OCI-LY1 (cell line): ENCODE measurements around the gene SLC46A1.

Experiments used
- H2AFZ ChIP-seq: fragments of 200-600 bp; sonication (generic), shearing (Covaris generic); 2 replicates; pipeline ENCODE4 v1.6.0; 2014; ENCODE audit warnings: antibody characterized with exemption, mild to moderate bottlenecking, low read length
- H3F3A ChIP-seq: fragments of 200-600 bp; sonication (generic), shearing (Covaris generic); 2 replicates; pipeline ENCODE4 v1.6.0; 2014; ENCODE audit warnings: mild to moderate bottlenecking, antibody characterized with exemption, low read length, moderate library complexity; ENCODE audit not compliant: insufficient read depth
- H3K27ac ChIP-seq: fragments of 200-600 bp; sonication (generic); 2 replicates; pipeline ENCODE4 v1.5.1; 2014; ENCODE audit warnings: low read length, mixed run types, mild to moderate bottlenecking, low read depth; ENCODE audit not compliant: poor library complexity, severe bottlenecking
- H3K27me3 ChIP-seq: fragments of 200-600 bp; sonication (generic); 2 replicates; pipeline ENCODE4 v1.6.0; 2014; ENCODE audit warnings: antibody characterized with exemption, mild to moderate bottlenecking, low read length, moderate library complexity; ENCODE audit not compliant: insufficient read depth
- H3K36me3 ChIP-seq: fragments of 200-600 bp; sonication (generic); 2 replicates; pipeline ENCODE4 v1.6.1; 2014; ENCODE audit warnings: mild to moderate bottlenecking, antibody characterized with exemption, low read length, moderate library complexity, mixed read lengths; ENCODE audit not compliant: insufficient read depth
- H3K4me1 ChIP-seq: fragments of 200-600 bp; sonication (generic); 2 replicates; pipeline ENCODE4 v1.5.1; 2014; ENCODE audit warnings: mild to moderate bottlenecking, low read length, moderate library complexity; ENCODE audit not compliant: insufficient read depth, severe bottlenecking
- H3K4me2 ChIP-seq: fragments of 200-600 bp; sonication (generic), shearing (Covaris generic); 2 replicates; pipeline ENCODE4 v1.6.1; 2014; ENCODE audit warnings: low read length
- H3K4me3 ChIP-seq: fragments of 200-600 bp; sonication (generic); 2 replicates; pipeline ENCODE4 v1.5.1; 2014; ENCODE audit warnings: low read length, low read depth, mild to moderate bottlenecking, mixed read lengths; ENCODE audit not compliant: poor library complexity, severe bottlenecking
- H3K79me2 ChIP-seq: fragments of 200-600 bp; shearing (Covaris generic); 2 replicates; pipeline ENCODE4 v1.6.1; 2016; ENCODE audit warnings: mixed run types, low read length, mixed read lengths; ENCODE audit not compliant: insufficient read depth
- H3K9ac ChIP-seq: fragments of 200-600 bp; sonication (generic), shearing (Covaris generic); 2 replicates; pipeline ENCODE4 v1.6.1; 2014; ENCODE audit warnings: mild to moderate bottlenecking, low read length, mixed read lengths
- H3K9me2 ChIP-seq: fragments of 200-600 bp; sonication (generic), shearing (Covaris generic); 2 replicates; pipeline ENCODE4 v1.6.1; 2014; ENCODE audit warnings: low read depth, mild to moderate bottlenecking, low read length, mixed read lengths
- H3K9me3 ChIP-seq: fragments of 200-600 bp; shearing (Covaris generic); 2 replicates; pipeline ENCODE4 v1.6.1; 2014; ENCODE audit warnings: low read length, mixed read lengths
- H4K20me1 ChIP-seq: fragments of 200-600 bp; sonication (generic), shearing (Covaris generic); 2 replicates; pipeline ENCODE4 v1.6.0; 2016; ENCODE audit warnings: mild to moderate bottlenecking, low read length; ENCODE audit not compliant: insufficient read depth
- EZH2 ChIP-seq: fragments of 200-600 bp; sonication (generic), shearing (Covaris generic); IDR thresholded peaks from 2 replicates; pipeline ENCODE4 v1.8.0; 2017; ENCODE audit warnings: borderline replicate concordance, mixed run types, mild to moderate bottlenecking, antibody characterized with exemption, low read length, moderate library complexity, mixed read lengths
- TF ChIP-seq, protein P1 (sequence below): fragments of 200-600 bp; sonication (generic), shearing (Covaris generic); IDR thresholded peaks from 2 replicates; pipeline ENCODE4 v1.5.1; 2017; ENCODE audit warnings: mild to moderate bottlenecking, antibody characterized with exemption, low read length, moderate library complexity, mixed read lengths

The SLC46A1 gene

DNA sequence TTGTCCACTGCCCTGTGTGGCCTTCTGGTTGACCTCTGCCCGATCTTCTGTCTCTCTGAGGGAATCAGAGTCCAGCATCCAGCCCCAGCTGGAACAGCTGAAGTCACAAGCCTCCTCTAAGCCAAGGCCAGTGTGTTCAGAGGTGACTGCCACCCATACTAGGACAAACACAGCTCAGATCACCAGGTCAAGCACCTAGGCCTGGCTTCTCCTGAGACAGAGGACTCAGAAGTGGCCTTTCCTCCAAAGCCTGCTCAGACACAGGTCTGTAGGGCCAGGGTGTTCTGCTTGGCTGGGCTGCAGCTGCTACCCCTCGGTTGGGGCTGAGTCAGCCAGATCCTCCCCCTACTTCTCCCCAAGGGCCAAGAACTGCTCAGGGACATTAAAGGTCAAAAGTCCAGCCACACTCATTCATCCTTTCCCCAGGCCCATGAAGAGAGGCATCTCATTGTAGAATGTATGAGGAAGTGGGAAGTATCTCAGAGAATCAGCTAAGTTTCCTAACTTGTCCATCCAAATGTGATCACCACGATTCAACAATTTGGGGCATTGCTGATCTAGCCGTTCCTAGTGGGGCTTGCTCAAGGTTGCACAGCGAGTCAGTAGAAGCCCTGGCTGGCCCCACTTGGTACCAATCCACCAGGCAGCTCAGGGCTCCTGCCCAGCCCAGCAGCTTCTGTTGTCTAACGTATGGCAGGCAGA lies 7.6 kb downstream of the SLC46A1 start:
- Histone ChIP-seq H3K79me2 (no peaks in the 10 kb centered on the region), H3K9me2 (no peaks in the 10 kb centered on the region), H3K9ac (no peak overlapping the region), H3K27me3 (no peaks in the 10 kb centered on the region), H2AFZ (no peak overlapping the region), H4K20me1 (no peaks in the 10 kb centered on the region), H3K4me3 (no peak overlapping the region), H3K4me2 (no peak overlapping the region), H3K4me1 (no peaks in the 10 kb centered on the region), H3K9me3 (no peaks in the 10 kb centered on the region), H3F3A (no peaks in the 10 kb centered on the region), H3K36me3 (no peaks in the 10 kb centered on the region), H3K27ac (no peak overlapping the region)
- TF ChIP-seq, protein P1, sequence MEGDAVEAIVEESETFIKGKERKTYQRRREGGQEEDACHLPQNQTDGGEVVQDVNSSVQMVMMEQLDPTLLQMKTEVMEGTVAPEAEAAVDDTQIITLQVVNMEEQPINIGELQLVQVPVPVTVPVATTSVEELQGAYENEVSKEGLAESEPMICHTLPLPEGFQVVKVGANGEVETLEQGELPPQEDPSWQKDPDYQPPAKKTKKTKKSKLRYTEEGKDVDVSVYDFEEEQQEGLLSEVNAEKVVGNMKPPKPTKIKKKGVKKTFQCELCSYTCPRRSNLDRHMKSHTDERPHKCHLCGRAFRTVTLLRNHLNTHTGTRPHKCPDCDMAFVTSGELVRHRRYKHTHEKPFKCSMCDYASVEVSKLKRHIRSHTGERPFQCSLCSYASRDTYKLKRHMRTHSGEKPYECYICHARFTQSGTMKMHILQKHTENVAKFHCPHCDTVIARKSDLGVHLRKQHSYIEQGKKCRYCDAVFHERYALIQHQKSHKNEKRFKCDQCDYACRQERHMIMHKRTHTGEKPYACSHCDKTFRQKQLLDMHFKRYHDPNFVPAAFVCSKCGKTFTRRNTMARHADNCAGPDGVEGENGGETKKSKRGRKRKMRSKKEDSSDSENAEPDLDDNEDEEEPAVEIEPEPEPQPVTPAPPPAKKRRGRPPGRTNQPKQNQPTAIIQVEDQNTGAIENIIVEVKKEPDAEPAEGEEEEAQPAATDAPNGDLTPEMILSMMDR, result no peak
- no peak for TF ChIP-seq EZH2

DNA sequence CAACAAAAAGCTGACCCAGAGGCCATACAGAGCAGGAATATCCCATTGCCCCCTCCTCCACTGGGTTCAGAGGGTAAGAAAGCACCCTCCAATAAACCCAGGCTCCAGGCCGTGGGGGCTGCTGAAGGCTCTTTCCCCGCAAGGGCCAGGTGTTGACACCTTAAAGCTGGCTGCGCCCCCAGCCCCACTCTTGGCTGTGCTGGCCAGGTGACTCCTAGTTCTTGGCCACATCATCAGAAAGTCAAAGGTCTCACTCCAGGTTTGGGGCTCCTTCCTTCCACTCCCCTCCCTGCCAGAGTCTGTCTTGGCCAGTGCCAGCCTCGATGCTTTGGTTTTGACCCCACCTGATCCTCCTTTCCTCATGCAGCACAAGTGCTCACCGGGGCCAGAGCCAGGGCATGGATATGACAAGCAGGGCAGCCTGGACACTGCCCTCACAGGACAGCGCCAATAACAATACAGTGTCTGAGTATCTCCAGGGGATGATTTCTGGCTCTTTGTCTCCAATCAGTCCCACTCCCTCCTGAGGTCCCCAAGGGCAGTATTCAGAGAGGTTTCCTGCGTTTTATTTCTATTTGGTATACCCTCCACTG lies 8.2 kb downstream of the SLC46A1 start:
- Histone ChIP-seq H3F3A (no peaks in the 10 kb centered on the region), H3K9me2 (no peaks in the 10 kb centered on the region), H3K36me3 (no peaks in the 10 kb centered on the region), H3K9me3 (no peaks in the 10 kb centered on the region), H3K9ac (no peak overlapping the region), H3K4me1 (no peaks in the 10 kb centered on the region), H3K27ac (no peak overlapping the region), H3K4me3 (no peak overlapping the region), H4K20me1 (no peaks in the 10 kb centered on the region), H3K27me3 (no peaks in the 10 kb centered on the region), H3K4me2 (no peak overlapping the region), H3K79me2 (no peaks in the 10 kb centered on the region), H2AFZ (no peak overlapping the region)
- TF ChIP-seq, protein P1, result no peak
- TF ChIP-seq EZH2, result no peak

DNA sequence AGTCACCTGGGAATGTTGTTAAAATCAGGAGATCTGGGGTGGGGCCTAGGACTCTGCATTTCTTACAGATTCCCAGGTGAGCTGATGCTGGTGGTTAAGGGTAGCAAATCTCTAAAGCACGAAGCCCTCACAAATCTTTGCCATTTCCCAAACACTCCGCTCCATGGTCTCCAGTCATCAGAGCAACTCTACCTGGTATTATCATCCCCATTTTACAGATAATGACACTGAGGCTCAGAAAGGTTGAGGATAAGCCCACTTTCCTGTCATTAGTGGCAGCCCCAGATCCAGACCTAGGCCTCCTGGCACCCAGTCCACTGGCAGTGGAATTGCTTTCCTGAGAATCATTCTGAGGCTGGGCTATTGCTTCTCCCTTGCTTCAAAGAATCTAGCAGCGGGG lies 8.7 kb downstream of the SLC46A1 start:
- Histone ChIP-seq H3K79me2 (no peaks in the 10 kb centered on the region), H3F3A (no peaks in the 10 kb centered on the region), H3K9ac (no peak overlapping the region), H3K9me2 (no peaks in the 10 kb centered on the region), H3K27me3 (no peaks in the 10 kb centered on the region), H3K4me1 (no peaks in the 10 kb centered on the region), H3K27ac (no peak overlapping the region), H2AFZ (no peak overlapping the region), H3K4me3 (no peak overlapping the region), H3K9me3 (no peaks in the 10 kb centered on the region), H4K20me1 (no peaks in the 10 kb centered on the region), H3K4me2 (no peak overlapping the region), H3K36me3 (no peaks in the 10 kb centered on the region)
- TF ChIP-seq EZH2, result no peak
- TF ChIP-seq, protein P1, result no peak
